Sigmoid colon (tissue), 7 donors: ENCODE results near the gene COPZ1. TPM values are rescaled to one million over a fixed set of nuclear protein-coding genes. Genes with fewer than 3 reads are reported as not detected.

ENCODE experiments used
- DNase-seq: peaks from one replicate; pipeline ENCODE4 v3.0.0-alpha.2; 2019
- H3K27ac ChIP-seq, 4 donors: fragments of 200-600 bp; sonication (generic); one replicate each; pipeline ENCODE4 v1.5.1; 2016 to 2019; ENCODE audit warnings: mild to moderate bottlenecking in 1 of 4
- H3K27me3 ChIP-seq, 3 donors: fragments of 200-600 bp; sonication (generic); one replicate each; pipeline ENCODE4 v1.5.1; 2019; ENCODE audit warnings: mild to moderate bottlenecking in 1 of 3
- H3K36me3 ChIP-seq, 4 donors: fragments of 200-600 bp; sonication (generic); one replicate each; pipeline ENCODE4 v1.5.1; 2016 to 2019
- H3K4me1 ChIP-seq, 4 donors: fragments of 200-600 bp; sonication (generic); one replicate each; pipeline ENCODE4 v1.5.1; 2017 to 2019
- H3K4me3 ChIP-seq, 4 donors: fragments of 200-600 bp; sonication (generic); one replicate each; pipeline ENCODE4 v1.5.1; 2017 to 2019; ENCODE audit warnings: mild to moderate bottlenecking in 2 of 4, moderate library complexity in 1 of 4
- H3K9me3 ChIP-seq, 4 donors: fragments of 200-600 bp in 3 of 4; sonication (generic) in 3 of 4; one replicate each; pipeline versions ENCODE4 v1.5.1 to v1.6.1; 2013 to 2019
- CTCF ChIP-seq, 4 experiments: fragments of 450-650 bp in 3 of 4; fragments of 200-600 bp in 1 of 4; IDR thresholded peaks; one replicate each; pipeline ENCODE4 v1.5.1; 2016 to 2019; ENCODE audit warnings: antibody characterized with exemption in 4 of 4, mild to moderate bottlenecking in 3 of 4, moderate library complexity in 2 of 4
- EP300 ChIP-seq, 4 donors: sonication (generic); formaldehyde crosslinking; IDR thresholded peaks; one replicate each; pipeline ENCODE4 v1.6.1; 2017; ENCODE audit warnings: antibody characterized with exemption in 4 of 4
- POLR2A ChIP-seq, 2 donors: fragments of 450-650 bp; IDR thresholded peaks; one replicate each; pipeline ENCODE4 v1.6.1; 2016; ENCODE audit warnings: antibody characterized with exemption in 2 of 2, mild to moderate bottlenecking in 2 of 2, moderate library complexity in 2 of 2
- POLR2AphosphoS5 ChIP-seq, 4 donors: sonication (generic); formaldehyde crosslinking; IDR thresholded peaks; one replicate each; pipeline ENCODE4 v1.6.1; 2017; ENCODE audit warnings: antibody characterized with exemption in 4 of 4
- WGBS, 2 donors: extraction: QIAGEN DNeasy Blood & Tissue Kit; methylation state at CpG; one replicate each; pipeline ENCODE4 v1.1.7; 2013; 5-methylcytosine and 5-hydroxymethylcytosine counted together
- intact Hi-C: fragments of 100-400 bp; cut with DNase I; formaldehyde crosslinking; loops from one replicate; pipeline ENCODE4 v1.15.1; 2023
- polyA plus RNA-seq, 3 donors: library from polyadenylated mRNA; stranded (reverse); fragments of 200-250 nt; gene quantifications; one replicate each; pipeline ENCODE4 v1.2.3, GENCODE V29; 2013
- total RNA-seq, 4 donors: library from RNA; depleted of rRNA; stranded (reverse); fragments of >200 nt; gene quantifications; one replicate each; pipeline ENCODE4 v1.1.0, GENCODE V29; 2016
- donor health status: healthy with polysubstance abuse.
- donor health status: Bipolar disorder and iron deficiency.
- donor health status: healthy.

COPZ1 gene
- total and polyA plus RNA-seq, 7 donors, result 39.6 to 155 (median 74.2) TPM

DNA sequence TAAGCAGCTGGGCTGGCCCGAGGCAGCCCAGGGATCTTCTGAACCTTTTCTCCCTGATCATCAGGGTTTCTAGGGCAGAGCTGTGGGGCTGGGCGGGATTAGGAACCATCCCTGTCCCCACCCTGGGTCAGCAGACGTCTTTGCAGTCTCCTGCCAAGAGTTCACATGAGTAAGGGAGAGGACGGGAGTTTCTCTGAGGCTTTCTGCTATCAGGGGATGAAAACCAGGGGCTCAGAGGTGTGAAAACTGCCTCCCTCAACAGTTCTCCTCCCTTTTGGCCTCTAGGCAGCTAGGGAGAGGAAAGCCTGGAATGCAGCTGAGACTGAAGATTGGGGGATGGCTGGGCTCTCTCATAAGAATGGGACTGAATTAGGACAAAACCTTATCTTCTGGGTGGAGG is 51.7 kb downstream of the COPZ1 start:
- 70 to 76% methylated on average over 4 of the region's 4 CpGs for WGBS, 2 donors
- TF ChIP-seq POLR2A (IDR thresholded peaks at IDR 0.05) (no peak), CTCF (IDR thresholded peaks at IDR 0.05) (no peak), POLR2AphosphoS5 (IDR thresholded peaks at IDR 0.05) (peak in 1 of 4 donors; percentile 13), EP300 (IDR thresholded peaks at IDR 0.05) (no peak)
- H3K36me3 ChIP-seq, result no peaks in the 10 kb centered on the region
- DNase-seq, result no peak
- H3K4me1 ChIP-seq, result peaks cover 0 to 33% (median 30%) of the 10 kb centered on the region in 4 donors
- H3K4me3 ChIP-seq, result no peak overlapping the region
- no peaks in the 10 kb centered on the region for H3K27me3 ChIP-seq
- peak overlapping the region; percentile 10 to 81 (median 35) for H3K27ac ChIP-seq
- intact Hi-C loops, result loop anchor here (10.0 kb wide), 1 partner anchor 372 kb away; the partner anchor contains the start of genes HOXC8 and HOXC9
- no peaks in the 10 kb centered on the region for H3K9me3 ChIP-seq

GRCh38 chr12:54377007-54377406 is 52.1 kb downstream of the COPZ1 start:
- H3K4me3 ChIP-seq, result no peak overlapping the region
- H3K36me3 ChIP-seq, result no peaks in the 10 kb centered on the region
- H3K27ac ChIP-seq, result peak overlapping the region; percentile 10 to 81 (median 35)
- no peaks in the 10 kb centered on the region for H3K27me3 ChIP-seq
- DNase-seq, result no peak
- intact Hi-C loops, result loop anchor here (10.0 kb wide), 1 partner anchor 372 kb away; the partner anchor contains the start of genes HOXC8 and HOXC9
- TF ChIP-seq POLR2A (IDR thresholded peaks at IDR 0.05) (no peak), CTCF (IDR thresholded peaks at IDR 0.05) (no peak), EP300 (IDR thresholded peaks at IDR 0.05) (no peak), POLR2AphosphoS5 (IDR thresholded peaks at IDR 0.05) (no peak)
- peaks cover 0 to 29% (median 26%) of the 10 kb centered on the region in 4 donors for H3K4me1 ChIP-seq
- 82 to 83% methylated on average over 2 of the region's 2 CpGs for WGBS, 2 donors
- H3K9me3 ChIP-seq, result no peaks in the 10 kb centered on the region

- 52 to 78% methylated on average over 6 of the region's 6 CpGs for WGBS, 2 donors
- DNase-seq, result no peak
Measured at GRCh38 chr12:54377797-54378515, 53.0 kb downstream of the COPZ1 start.

GRCh38 chr12:54378796-54379397 is 54.0 kb downstream of the COPZ1 start:
- Histone ChIP-seq H3K27me3 (no peaks in the 10 kb centered on the region), H3K4me3 (peak overlapping the region; percentile 32 to 57 (median 55)), H3K4me1 (peaks cover 0 to 26% (median 20%) of the 10 kb centered on the region in 4 donors), H3K9me3 (no peaks in the 10 kb centered on the region), H3K27ac (peak overlapping the region; percentile 77 to 84 (median 79)), H3K36me3 (no peaks in the 10 kb centered on the region)
- peak; percentile 82 for DNase-seq
- 8 to 43% methylated on average over 49 of the region's 49 CpGs for WGBS, 2 donors
- intact Hi-C loops, result loop anchor here (10.0 kb wide), 1 partner anchor 374 kb away; the partner anchor contains the start of genes HOXC8 and HOXC9
- TF ChIP-seq EP300 (IDR thresholded peaks at IDR 0.05) (no peak), POLR2AphosphoS5 (IDR thresholded peaks at IDR 0.05) (no peak), CTCF (IDR thresholded peaks at IDR 0.05) (no peak), POLR2A (IDR thresholded peaks at IDR 0.05) (no peak)

More at GRCh38 chr12:54377797-54378515, 53.0 kb downstream of the COPZ1 start:
- peaks cover 0 to 26% (median 22%) of the 10 kb centered on the region in 4 donors for H3K4me1 ChIP-seq
- intact Hi-C loops, result loop anchor here (10.0 kb wide), 1 partner anchor 373 kb away; the partner anchor contains the start of genes HOXC8 and HOXC9
- H3K4me3 ChIP-seq, result peak overlapping the region in 1 of 4 donors; percentile 55
- H3K9me3 ChIP-seq, result no peaks in the 10 kb centered on the region
- H3K27ac ChIP-seq, result peak overlapping the region in 3 of 4 donors; percentile 29 to 81 (median 77)
- no peak for TF ChIP-seq POLR2AphosphoS5 (IDR thresholded peaks at IDR 0.05)
- no peaks in the 10 kb centered on the region for H3K36me3 ChIP-seq
- no peaks in the 10 kb centered on the region for H3K27me3 ChIP-seq
